NCI-H2107 treated with DMSO at 0.1 percent for 48 hours (cell line): ENCODE results near the gene IL17REL.

Experiments
- DNase-seq: peaks from one replicate; lab custom pipeline; 2025; ENCODE audit not compliant: unreplicated experiment; lab: John Stamatoyannopoulos, UW

Gene IL17REL

GRCh38 chr22:50008151-50009040 lies 4.2 kb downstream of the IL17REL start:
- peak; percentile 84 for DNase-seq

DNA sequence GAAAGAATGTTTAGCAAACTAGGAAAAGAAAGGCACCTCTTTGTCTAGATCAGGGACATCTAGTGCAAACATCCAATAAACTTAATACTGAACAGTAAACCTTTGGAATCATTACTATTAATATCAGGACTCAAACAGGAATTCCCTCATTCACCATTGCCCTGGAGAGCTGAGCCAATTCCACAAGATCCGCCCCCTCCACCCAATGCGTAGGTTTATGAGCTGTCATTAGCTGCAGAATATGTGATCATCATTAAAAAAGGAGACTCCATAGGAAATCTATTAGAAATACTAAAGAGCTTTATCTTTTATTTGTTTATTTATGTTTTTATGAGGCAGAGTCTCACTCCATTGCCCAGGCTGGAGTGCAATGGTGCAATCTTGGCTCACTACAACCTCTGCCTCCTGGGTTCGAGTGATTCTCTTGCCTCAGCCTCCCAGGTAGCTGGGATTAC lies 5.5 kb downstream of the IL17REL start:
- DNase-seq: peak; percentile 5

DNA sequence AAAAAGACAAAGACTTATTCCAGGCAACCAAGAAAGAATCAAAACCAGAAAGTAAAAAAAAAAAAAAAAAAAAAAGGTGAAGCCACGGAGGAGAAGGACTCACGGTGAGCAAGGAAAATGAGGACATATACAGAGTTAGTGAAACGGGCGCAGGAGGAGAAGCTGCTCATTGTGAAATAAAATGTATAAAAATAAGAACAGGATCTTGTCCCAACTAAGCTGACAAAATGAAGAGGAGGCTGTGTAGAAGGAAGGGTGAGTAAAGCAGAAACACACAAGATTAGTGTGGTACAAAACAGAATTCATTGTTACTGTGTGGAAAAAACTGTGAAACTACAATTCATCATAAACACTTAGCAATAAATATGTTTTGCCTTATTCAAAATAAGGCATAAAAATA lies 7.6 kb downstream of the IL17REL start:
- no peak for DNase-seq

DNA sequence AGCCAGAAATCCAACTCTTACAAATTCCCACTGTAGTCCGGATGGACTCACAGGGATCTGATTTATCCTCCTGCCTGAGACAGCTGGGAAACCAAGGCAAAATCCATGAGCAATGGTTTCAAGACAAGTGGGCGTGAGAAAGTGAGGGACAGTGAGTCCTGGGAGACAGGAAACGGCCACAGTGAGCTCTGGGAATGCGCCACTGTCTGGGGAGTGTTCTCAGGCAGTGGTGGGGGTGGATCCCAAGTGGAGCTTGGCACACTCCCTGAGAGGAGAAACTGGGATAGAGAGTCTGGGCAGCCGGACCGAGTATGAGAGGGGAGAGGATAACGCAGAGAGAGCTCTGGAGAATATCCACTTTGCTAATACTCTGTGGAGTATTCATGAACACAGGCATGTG lies 9.8 kb downstream of the IL17REL start:
- DNase-seq: no peak

DNA sequence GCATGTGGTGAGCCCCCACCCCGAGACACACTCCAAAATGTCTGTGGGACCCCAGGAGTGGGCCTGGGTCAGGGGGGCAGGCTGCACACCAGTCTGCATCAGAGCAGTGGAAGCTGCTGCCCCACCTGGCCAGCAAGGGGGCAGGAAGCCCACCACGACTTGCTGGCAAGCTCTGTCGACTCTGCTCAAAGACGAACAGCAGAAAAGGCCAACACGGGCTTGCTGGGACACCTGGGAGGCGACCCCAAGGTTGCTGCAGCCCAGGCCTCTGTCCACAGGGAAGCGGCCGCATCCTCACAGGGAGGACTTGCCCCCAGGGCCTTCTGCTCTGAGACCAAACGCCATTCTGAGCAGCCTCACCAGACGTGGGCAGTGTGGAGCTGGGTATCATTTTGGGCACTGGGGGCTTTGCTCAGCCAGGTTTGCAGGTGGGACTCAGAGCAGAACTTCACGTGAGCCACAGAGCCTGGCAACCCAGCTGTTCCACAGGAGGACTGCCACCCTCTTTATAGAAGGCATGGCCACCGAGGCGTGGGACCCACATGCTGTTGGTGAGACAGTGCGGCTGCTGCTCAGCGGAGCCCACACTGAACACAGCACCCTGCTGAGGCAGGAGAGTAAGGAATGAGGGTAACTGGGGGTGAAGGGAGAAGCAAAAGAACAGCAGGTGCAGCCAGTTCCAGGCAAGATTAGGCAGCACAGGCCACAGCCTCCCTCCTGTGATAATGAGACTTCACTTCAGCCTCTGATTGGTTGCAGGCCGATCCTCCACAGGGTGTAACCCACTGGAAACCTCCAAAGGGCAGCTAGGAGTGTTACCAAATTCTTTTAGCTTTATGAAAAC lies 11.0 kb downstream of the IL17REL start:
- peak; percentile 77 for DNase-seq

DNA sequence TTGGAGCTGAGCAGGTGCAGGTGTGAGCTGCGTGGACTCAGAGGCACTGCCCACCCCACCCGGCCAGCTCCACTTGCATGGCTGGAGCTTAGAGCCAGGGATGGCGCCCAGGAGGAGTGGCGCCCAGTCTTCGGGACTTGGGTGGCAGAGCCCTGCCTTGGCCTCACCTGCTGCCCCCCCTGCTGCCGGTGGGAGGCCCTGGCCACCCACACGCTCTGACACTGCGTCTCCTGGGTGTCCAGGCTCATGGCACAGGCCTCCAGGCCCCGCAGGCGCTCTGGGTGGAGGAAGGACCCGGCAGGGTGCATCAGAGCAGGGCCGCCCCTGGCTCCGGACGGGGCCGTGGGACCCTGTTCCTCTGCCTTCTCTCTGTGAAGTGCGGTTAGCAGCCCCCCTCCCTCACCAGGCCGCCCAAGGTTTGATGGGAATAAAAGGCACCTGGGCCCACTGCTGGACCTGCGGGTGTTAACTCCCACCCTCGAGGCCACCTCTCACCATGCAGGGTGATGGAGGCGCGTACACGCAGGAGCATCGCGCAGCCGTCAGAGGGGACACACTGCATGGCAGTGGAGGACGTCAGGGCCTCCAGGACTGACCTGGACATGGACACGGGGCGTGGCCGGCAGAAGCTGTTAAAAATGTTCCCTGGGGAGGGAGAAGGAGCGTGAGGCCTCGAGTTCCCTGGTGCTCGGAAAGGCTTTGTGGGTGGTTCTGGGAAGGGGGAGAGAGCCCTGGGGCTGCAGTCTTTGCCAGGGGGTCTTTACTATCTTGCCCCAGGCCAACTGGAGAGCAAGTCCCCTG lies 11.8 kb downstream of the IL17REL start:
- DNase-seq: no peak

GRCh38 chr22:49999946-50000586 lies 12.5 kb downstream of the IL17REL start:
- no peak for DNase-seq

GRCh38 chr22:49999063-49999945 lies 13.3 kb downstream of the IL17REL start:
- DNase-seq: no peak

DNA sequence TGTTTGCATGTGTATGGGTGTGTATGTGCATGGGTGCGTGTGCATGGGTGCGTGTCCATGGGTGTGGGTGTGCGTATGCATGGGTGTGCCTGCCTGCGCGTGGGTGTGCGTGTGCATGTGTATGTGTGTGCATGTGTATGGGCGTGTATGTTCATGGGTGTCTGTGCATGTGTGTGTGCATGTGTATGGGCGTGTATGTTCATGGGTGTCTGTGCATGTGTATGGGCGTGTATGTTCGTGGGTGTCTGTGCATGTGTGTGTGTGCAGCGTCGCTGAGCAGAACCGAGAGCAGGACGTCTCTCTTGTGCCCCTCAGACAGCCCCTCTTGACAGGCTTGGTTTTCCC lies 13.9 kb downstream of the IL17REL start:
- DNase-seq: no peak

DNA sequence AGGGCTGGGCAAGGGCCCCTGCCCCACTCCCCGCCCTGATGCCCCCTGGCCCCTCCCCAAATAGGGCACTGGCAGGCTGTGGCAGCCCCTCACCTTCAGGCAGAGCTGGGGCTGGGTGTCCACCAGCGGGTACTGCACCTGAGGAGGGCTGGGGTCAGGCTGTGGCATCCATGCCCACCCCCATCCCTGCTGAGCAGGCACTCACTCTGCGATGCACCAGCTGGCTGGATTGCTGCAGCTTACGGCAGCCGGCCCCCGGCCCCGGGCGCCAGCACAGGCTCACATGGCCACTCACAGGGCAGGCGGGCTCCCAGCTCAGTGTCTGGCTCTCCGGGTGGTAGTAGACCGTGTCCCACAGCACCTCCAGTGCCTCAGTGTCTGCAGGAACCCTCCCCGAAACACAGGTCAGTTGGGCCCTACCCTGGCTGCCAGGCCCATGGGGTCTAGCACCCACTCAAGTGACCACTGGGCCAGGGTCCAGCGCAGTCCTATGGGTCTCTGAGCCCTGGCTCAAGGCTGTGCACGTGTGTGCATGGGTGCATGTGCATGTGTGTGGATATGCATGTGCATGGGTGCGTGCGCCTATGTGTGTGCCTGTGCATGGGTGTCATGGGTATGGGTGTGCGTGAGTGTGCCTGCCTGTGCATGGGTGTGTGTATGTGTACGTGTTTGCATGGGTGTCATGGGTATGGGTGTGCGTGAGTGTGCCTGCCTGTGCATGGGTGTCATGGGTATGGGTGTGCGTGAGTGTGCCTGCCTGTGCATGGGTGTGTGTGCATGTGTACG lies 14.4 kb downstream of the IL17REL start:
- DNase-seq: no peak

DNA sequence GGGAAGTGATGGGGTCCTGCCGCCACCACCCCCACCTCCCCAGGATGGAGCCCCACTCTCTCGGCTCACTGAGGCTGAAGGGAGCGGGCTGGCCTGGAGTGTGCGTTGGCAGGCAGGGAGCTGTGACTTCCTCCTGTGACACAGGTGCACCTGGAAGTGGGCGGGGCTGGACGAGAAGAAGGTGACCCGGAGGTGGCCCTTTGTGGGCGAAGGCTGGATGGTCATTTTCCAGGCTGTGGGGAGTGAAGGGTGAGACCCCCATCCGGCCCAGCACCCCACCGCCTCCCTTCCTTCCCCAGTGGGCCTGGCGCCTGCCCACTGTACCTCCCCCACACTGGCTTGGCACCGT lies 15.3 kb downstream of the IL17REL start:
- DNase-seq: no peak

DNA sequence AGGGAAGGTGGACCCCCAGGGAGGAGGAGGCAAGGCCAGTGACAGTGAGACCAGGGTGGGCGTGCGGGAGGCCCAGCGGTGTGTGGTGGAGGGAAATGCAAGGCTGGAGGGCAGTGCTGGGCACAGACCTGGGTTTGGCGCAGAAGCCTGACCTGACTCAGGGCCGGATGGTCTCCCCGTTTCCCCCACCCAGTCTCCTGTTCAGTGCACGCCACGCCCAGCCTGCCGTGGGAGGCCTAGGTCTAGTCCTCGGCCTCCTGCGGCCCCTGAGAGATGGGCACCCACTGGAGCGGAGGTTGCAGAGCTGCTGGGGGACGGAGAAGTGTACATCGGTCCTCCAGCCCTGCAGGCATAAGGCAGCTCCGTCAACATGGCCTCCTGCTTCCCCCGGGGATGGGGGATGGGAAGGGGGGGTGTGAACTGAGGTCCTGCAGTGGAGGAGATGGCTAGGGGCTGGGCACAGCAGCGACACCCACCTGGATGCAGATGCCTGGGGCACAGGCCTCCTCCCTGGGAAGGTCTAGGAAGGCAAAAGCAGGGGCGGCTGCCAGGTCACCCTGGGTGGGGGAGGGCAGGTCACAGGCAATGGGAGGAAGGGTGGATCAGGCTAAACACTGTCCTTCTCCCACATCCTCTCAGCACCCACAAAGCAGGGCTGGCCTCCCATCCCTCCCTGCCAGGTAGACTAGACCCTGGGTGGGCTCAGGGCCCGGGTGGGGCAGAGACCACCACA lies 15.9 kb downstream of the IL17REL start:
- DNase-seq: no peak

GRCh38 chr22:49996119-49996517 lies 16.4 kb downstream of the IL17REL start:
- no peak for DNase-seq

- DNase-seq: no peak
These were observed 17.0 kb downstream of the IL17REL start for GRCh38 chr22:49995361-49996118.

DNA sequence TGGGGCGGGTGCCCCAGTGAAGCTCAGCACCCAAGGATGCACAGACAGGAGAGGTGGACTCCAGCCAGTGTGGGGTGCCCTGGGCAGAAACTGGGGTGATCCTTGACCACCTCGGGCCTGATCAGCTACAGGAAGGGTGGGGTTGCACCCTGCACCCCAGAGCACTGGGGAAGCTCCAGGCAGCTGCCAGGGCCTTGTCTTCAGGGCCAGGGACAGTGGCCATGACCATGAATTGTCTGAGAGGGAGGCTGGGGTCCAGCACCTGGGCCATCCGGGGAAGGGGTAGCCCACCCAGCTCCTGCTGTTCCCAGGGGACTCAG lies 17.6 kb downstream of the IL17REL start:
- no peak for DNase-seq

DNA sequence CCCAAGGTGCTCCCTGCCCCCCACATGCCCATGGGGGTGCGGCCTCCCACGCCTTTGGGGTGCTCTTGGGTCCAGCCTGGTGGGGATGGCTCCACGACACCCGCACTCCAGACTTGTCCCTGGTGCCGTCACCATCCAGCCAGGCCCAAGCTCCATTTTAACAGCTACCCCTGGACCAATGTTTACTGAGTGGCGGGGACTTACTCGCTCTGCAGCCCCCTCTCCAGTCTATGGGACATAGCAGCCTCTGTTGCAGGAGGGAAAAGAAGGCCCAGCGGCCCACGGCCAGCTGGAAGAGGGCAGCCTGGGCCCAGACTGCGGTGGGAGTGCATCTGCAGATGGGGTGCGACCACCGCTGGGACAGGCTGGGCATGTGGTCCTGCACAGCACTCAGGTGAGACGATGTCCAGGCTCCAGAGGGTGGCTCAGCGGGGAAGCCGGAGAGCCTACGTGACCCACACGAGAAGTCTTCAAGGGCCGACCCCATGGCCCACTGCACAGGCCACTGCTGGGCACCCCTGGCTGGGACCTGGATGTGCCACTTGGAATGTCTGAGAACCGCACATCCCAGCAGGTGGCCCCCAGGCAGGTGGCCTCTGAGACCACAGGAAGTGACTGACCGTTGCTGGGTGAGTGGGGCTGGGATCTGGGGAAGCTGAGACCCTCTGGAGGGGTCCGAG lies 18.1 kb downstream of the IL17REL start:
- no peak for DNase-seq

DNA sequence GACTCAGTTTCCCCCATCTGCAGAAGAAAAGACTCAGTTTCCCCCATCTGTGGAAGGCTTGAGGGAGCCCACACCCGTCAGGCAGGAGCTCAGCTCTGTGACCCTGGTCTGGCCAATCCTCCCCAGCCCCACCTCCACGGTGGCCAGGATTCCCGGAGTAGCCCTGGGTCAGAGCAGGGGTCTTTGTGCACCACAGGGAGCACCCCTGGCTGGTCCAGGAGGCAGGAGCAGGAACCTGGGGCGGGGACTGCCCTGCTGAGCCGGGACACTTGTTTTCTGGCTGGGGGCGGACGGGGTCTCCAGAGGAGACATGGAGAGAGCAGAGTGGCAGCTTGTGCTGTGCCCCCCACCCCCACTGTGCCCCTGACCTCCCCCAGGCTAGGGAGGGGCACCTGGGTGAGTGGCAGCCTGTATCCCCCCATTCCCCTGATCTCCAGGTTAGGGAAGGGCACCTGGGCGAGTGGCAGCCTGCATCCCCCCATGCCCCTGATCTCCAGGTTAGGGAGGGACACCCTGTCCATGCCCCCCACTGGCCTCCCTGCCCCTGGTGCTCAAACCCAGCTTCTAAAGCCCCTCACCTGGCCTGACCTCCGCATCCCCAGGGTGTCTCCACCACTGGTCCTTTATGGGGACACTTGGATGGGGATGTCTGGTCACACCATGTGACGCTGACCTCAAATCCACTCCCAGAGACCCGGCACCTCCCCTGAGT lies 18.8 kb downstream of the IL17REL start:
- DNase-seq: no peak
